Right ventricle myocardium superior (tissue), 1 donor: ENCODE data around the gene NRIP1. TPM values are rescaled to one million over a fixed set of nuclear protein-coding genes. Genes with fewer than 3 reads are reported as not detected.

Experiments used
- ATAC-seq: fragments of 200-7000 bp; cut with Tn5 transposase; one replicate; pipeline ENCODE4 v1.9.1; 2020; ENCODE audit warnings: mild to moderate bottlenecking; ENCODE audit not compliant: poor library complexity
- DNase-seq: peaks from one replicate; pipeline ENCODE4 v3.0.0-alpha.2; 2020
- intact Hi-C: fragments of 100-400 bp; cut with DNase I; formaldehyde crosslinking; loops from one replicate; pipeline ENCODE4 v1.11.2; 2022
- total RNA-seq: library from RNA; stranded (reverse); fragmentation: NEBNext Ultra II Directional; extraction: Animal tissue kit (Norgen Biotek cat#: 25700); gene quantifications from one replicate; pipeline ENCODE4 v1.2.1, GENCODE V29; 2021
- donor health status: DM: no; HTN: yes; CAD: no; lungs with severe emphysema.

The NRIP1 gene
- total RNA-seq, 1 donor from 2014 or later, result 15.4 TPM

DNA sequence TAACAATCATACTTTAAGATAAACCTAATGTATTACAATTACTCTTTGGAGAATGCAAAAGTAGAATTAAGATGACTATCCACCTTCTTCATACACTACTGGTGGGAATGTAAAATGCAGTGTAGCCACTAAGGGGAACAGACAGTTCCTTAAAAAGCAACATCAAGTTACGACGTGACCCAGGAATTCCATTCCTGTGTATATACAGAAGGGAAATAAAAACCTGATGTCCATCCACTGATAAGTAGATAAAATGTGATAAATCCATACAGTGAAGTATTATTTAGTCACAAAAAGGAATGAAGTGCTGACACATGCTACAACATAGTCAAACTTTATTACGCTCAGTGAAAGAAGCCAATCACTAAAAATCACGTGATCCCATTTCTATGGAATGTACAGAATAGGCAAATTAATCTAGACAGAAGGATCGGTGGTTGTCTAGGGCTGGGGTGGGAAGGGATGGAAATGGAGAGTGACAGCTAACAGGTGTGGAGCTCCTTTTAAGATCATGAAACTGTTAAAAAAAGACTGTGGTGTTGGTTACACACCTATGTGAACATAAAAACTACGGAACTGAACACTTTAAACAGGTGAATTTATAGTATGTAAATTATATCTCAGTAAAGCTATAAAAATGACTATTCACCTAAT, 42.1 kb downstream of the NRIP1 start:
- DNase-seq (no peak), ATAC-seq (no peak)
- intact Hi-C loops, result no loop called here

DNA sequence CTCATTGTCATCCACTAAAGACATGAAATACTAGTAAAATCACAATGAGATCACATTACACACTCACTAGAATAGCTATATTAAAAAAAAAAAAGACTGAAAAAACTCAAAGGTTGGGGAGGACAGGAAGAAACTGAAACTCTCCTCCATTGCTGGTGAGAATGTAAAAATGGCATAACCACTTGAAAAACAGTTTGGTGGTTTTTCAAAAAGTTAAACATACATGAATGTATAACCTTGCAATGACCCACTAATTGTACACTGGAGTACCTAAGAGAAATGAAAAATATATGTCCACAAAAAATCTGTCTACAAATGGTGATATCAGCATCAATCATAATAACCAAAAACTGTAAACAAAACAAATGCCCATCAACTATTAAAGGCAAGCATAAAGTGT, 44.0 kb downstream of the NRIP1 start:
- ATAC-seq (no peak), DNase-seq (no peak)
- intact Hi-C loops, result no loop called here

DNA sequence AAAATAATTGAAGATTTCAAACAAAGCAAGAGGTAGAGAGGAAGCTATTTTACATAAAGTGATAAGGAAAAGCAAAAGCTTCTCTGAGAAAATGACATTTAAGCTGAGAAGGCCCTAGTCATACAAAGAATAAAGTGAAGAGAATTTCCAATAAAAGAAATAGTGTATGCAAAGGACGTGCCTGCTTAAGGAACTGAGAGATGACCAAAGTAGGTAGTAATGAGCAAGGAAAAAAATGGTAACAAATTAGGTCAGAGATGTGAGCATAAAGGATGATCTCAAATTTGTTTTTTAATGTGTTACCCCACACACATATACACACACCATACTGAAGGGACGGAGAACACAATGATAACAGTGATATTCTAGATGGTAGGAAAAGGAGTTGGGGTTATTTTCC, 46.4 kb downstream of the NRIP1 start:
- no peak for DNase-seq
- no peak for ATAC-seq

DNA sequence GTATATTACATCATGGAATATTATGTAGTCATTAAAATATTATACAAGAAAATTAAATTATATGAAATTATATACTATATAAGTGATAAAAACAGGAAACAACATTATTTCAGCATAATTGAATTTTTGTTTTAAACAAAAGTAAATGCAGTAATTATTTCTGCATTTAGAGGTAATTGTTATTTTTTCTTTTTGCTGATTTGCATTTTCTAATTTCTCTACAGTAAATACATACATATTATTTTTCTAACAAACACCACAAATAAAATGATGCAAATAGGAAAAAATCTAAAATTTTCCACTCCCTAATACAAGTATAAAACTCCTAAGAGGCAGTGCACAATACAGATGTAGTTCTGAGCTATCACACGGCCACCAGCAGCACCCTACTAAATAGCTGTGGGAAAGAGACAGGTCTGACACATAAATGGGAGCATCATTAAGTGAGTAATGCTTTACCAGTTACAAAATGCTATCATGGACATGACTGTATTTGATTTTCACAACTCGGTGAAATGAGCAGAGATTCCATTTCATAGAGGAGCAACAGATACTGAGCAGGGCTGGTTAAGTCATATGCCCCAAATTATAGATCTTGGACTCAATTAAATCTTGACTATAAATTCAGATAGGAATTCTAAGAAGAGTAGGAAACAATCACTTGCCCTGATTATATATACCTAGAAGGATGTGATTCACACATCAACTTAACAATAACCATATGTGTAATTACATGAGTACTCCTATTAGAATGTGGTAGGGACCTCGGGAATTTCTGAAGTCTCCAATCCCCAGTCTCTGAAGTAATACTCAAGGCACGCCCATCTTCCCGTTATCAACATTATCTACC, 49.0 kb downstream of the NRIP1 start:
- DNase-seq, result no peak
- intact Hi-C loops, result no loop called here
- no peak for ATAC-seq

More for the DNA sequence above, 46.4 kb downstream of the NRIP1 start:
- intact Hi-C loops, result no loop called here

DNA sequence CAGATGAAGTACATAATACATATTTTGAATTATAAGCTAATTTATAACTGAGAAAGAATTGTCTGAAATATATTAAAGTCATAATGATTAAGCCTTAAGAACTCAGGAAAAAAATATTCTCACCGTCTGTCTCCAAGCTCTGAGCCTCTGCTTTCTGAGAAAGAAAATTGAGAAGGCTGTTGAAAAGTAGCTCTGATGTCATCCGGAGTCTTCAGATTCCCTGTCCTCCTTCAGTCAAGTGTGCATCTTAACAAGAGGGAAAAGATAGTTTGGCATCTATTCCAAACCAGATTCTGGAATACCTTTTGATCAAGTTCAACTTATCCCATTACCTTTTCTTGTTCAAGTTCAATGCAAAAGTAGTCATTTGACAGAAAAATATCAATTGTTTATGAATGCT, 50.6 kb downstream of the NRIP1 start:
- DNase-seq (no peak), ATAC-seq (no peak)
- intact Hi-C loops, result no loop called here

DNA sequence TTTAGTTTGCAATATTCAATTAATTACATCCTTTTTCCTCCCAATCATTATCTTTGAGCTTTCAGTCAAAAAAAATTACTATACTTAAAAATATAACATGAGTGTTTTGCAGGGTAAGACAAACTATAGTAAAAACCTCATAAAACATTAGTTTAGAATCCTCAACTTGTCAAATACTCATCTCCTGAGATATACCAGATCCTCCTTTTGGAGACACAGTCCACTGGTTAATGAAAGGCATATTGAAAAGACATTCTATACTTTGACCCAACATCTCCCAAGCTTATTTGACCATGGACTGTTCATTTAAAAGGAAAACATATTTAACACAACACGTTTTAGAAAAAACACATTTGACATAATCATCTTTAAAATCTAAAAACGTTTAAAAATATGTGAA, 52.8 kb downstream of the NRIP1 start:
- ATAC-seq, result no peak
- DNase-seq, result no peak
- intact Hi-C loops, result no loop called here

DNA sequence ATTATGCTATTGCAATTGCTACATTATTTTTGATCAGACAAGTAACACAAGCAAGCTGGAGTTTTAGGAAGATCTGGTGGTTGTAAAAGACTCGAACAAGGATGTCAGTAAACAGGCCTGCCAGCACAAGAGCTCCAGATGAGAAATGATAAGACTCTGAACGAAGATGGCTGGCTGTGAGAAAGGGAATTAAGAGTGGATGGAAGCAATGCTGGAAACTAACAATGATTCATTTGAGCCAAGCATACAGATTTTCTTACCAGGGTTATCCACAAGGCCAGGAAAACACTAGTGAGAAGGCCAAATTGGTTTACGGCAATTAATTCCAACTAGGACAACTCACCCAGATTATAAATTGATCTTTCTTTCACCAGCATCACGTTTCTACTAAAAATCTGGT, 54.2 kb downstream of the NRIP1 start:
- intact Hi-C loops, result no loop called here
- DNase-seq (no peak), ATAC-seq (no peak)

DNA sequence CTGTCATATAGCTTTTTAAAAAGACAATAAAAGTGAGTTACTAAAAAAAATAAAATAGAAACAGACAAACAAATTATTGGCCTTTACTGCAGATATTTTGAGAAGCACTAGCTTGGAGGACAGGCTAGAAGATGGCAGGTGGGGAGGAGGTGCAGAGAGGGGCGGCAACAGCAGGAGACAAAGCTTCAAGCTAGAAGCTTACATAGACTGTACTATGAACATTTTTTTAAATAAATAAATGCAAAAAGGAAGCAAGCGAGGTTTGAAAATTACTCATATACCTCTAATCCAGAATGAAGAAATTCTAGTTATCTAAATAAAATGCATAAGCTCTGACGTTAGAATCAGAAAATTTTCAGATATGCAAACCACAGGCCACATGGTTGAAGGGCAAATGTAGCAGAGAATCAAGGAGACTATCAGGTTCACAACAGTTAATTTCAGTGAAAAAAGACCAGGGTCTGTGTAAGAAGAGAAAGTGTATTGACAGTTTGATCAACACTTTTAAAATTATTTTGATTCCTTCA, 54.9 kb downstream of the NRIP1 start:
- intact Hi-C loops, result loop anchor here (10.0 kb wide), 1 partner anchor 55 kb away; the partner anchor contains the start of gene NRIP1
- DNase-seq (no peak), ATAC-seq (no peak)

DNA sequence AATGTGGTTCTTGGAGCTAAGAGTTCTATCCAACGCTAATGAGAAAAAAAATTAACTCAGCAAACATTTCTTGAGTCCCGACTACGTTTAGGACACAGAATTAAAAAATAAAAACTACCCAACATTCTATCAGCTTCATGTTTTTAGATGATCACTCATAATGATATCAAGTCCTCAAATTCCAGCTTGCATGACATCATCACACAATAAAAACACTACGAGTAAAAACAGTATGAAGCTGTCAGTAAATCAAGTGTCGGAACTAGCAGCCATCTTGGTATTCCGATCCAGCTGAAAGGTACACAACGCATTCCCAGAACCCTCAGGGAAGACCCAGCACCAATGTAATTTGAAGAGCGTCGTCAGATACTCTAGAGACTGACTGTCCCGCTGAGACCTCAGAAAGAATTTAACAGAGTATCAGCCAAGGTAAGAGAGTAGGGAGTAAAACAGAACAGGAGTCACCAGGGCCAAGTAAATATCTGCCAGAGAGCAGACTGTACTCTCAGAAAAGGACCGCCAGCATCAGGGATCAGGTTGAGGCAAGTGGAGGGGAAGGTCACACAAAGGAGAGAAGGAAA, 57.0 kb downstream of the NRIP1 start:
- no peak for DNase-seq
- intact Hi-C loops, result loop anchor here (10.0 kb wide), 1 partner anchor 57 kb away; the partner anchor contains the start of gene NRIP1
- ATAC-seq, result peak; percentile 18

DNA sequence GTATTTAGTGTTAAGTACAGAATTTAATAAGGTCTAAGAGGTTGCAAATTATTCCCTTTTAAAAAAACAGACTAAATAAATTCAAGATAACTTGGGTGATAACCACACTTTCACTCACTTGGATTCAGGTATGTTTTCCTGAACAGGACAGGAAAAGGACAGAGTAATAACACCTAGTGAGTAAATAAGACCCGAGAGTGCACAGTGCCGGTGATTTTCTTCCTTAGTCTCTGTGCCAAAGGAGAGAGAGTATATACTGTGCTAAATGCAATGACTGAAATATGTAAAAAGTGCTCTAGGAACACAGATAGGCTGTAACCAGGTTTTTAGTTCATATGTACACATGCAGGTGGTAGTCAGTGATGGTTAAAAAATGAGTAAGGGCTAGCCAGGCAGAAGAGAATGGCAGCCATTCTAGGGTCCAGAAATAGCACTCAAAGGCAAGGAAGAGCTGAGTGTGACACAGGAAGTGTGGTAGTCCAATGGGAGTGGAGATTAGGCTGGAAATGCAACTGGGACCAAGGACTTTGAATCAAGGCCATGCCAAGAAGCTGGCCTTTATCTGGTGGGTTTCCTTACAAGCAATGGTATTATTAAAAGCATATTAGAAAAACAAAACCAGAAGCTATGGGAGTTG, 58.1 kb downstream of the NRIP1 start:
- intact Hi-C loops, result loop anchor here (10.0 kb wide), 1 partner anchor 58 kb away; the partner anchor contains the start of gene NRIP1
- ATAC-seq, result no peak
- no peak for DNase-seq

DNA sequence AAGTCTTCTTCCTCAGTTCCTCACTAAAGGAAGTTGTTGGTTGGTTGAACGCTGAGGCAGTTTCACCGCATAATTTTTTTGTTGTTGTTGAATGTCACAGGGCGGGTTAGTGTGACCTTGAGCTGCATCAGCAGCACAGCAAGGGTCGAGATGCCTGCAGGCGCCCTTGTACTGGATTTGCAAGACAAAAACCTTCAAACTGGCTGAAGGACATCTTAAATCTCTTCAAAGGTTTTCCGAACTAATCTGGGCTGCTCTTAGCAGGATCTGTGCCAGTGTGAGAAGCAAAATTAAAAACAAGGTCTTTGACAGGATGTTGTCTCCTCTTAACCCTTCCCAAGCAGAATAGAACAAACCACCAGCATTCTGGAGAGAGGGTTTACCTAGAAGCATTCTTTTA, 59.4 kb downstream of the NRIP1 start:
- DNase-seq, result no peak
- ATAC-seq, result peak; percentile 58
- intact Hi-C loops, result loop anchor here (10.0 kb wide), 1 partner anchor 59 kb away; the partner anchor contains the start of gene NRIP1

DNA sequence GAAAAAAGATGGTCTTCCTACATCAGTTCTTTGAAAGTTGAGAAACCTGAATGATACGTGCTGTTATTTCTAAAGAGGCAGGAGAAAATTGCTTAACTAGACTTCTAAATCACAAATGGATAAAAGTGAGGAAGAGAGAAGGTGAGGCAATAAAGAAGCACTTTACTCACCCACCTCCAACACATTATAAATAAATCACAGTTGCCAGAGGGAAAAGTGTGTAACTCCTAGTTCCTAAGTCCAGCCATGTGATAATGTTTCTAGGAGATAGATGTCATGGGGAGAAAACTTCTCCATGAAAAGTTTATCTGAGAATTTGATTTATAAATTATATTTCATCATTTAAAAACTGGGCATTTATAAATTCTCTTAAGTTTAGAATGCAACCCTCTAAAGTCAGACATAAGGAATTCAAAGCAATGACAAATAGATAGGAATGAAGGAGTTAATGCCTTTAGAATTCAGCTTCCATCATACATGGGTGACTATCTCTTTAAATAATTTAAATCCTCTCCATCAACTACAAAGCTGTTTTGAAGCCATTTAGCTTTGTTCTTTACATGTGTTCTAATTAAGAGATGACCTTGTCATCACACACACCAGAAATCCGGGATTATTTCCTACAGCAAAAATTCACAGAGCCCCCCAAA, 60.0 kb downstream of the NRIP1 start:
- intact Hi-C loops, result loop anchor here (10.0 kb wide), 1 partner anchor 60 kb away; the partner anchor contains the start of gene NRIP1
- ATAC-seq (no peak), DNase-seq (no peak)

DNA sequence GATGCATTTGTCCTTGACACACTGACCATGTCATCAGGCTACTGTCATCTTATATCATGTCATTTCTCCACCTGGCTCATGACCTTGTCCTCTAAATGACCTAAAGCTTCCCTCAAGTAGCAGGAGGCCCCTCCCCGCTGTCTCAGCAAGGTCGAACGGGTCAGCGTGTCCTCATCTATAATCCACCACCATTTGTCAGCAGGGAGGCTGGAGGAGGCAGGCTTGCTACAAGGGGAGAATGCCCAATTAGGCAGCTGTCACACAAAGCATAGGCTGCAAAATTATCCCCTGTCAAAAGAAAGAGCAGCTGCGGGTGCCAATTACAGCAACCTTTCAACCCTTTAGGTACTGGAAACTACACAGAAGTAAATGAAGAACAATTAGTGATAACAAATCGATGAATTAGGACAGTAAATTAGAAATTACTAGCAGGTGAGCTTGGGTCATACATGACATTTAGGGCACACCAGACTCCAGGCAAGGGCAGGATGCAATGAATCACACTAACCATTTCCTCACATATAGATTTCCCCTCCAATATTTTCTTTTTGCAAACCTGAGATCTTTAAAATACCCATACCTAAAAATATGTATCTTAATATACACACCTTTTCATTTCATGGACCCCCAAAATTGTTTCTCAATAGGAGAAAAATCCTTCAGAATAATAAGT, 61.2 kb downstream of the NRIP1 start:
- ATAC-seq, result no peak
- intact Hi-C loops, result loop anchor here (10.0 kb wide), 1 partner anchor 61 kb away; the partner anchor contains the start of gene NRIP1

DNA sequence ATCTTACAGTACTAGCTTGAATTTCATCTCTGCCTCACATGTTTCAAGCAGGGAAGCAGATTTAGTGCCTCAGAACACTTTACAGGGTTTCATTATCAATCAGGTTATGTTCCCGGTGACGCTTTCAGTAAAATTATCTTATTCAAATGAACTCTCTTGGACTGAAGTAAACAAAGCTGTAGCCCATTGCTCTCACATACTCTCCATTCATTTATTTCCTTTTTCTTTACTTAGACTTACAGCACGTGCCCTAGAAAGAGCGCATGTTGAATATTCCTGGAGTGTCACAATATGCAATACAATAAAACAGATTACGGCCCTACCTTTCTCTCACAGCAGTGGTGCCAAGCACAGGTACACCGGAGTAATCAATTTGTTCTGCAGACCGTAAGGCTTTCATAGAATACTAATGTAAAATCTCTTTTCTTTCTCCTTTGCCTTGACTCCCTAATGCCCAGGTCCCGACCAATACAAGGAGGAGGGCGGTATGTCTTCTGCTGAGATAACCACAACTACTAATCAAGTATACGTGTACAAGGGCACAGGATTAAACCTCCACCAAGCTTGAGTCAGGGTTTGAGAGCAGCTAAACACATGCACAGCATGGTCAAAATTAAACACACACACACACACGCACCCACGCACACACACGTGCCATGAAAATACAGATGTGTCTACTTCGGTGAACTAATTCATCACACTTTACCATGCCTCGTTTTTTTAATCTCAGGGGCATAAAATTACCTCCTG, 62.8 kb downstream of the NRIP1 start:
- DNase-seq (no peak), ATAC-seq (no peak)
- intact Hi-C loops, result loop anchor here (10.0 kb wide), 1 partner anchor 63 kb away; the partner anchor contains the start of gene NRIP1

More for the DNA sequence above, 61.2 kb downstream of the NRIP1 start:
- no peak for DNase-seq

DNA sequence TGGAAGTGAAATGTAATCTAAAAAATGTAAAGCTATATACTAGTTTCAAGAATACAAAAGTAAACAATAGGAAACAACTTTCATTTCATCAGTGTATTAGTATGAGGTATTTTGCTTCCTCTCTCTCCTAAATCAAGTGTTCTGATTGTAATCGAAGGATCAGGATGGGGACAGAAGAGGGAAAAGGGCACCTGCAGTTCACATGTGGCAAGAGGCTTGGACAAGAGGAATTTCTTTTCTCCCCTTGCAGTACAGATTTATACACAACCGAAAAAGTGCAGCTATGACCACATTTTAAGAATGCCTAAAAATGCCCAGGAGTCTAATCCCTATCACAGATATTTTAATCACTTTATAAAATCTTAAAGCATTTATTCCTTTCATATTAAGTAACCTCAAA, 63.7 kb downstream of the NRIP1 start:
- ATAC-seq, result no peak
- intact Hi-C loops, result loop anchor here (10.0 kb wide), 1 partner anchor 64 kb away; the partner anchor contains the start of gene NRIP1
- no peak for DNase-seq

DNA sequence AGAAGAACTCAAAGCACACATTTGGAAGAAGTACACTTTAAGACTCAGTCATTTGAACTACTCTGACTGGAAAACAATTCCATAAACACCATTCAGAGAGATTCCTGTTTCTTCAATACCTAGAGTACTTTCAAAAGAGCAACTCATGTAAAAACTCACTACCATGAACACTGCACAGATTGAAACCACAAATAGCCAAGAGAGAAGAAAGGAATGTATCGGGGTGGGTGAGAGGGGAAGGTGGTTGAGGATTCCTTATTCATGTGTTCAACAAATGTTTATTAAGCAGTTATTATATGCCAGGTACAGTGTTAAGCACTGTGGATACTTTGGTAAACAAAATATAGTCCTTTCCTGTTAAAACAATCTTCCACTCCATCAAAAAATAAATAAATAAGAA, 64.7 kb downstream of the NRIP1 start:
- DNase-seq, result no peak
- ATAC-seq, result no peak
- intact Hi-C loops, result loop anchor here (10.0 kb wide), 1 partner anchor 65 kb away; the partner anchor contains the start of gene NRIP1

DNA sequence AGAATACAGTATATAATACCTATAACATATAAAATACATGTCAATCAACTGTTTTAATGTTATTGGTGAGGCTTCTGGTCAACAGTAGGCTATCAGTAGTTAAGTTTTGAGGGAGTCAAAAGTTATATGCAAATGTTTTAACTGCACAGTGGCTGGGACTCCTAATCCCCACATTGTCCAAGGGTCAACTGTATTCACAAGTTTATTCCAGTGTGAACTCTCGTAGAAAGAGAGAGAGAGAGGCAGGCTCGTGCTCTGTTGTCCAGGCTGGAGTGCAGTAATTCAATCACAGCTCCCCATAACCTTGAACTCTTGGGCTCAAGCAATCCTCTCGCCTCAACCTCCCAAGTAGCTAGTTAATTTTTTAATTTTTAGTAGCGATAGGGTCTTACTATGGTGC, 66.0 kb downstream of the NRIP1 start:
- ATAC-seq, result no peak
- no peak for DNase-seq
- intact Hi-C loops, result no loop called here
